ENCODE results near the gene M1AP.

DNA sequence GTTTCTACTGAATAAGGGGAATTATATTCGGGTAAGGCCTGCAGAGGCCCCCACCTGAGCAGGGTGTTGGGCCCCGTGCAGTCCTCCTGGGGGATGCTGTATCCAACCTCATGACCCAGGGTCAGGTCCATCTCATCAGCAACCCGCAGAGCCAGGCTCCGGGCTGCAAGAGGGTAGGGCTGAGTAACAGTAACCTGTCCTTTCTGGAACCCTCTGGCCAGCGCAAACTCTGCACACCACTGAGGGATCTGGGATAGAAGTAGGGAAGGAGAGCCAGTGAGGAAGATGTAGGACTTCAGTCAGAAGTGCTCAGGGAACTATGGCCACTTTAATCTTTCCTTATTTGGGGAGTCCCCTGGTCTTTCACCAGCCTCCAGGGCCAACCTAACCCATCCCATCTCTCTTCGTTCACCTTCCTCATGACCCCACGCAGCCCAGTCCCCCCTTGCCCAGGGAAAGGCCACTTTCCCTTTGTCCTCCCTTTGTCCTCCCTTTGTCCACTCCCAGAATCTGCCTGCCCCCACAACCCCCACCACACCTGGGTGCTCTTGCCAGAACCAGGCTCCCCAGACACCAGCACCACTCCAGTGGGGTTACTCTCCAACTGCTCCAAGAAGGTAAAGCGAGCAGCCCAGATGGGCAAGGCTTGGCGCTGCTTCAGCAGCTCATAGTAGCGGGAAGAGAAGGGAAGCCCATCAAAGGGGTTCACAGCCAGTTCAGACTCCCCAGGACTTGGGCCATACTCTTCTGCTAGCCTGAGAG is 123.0 kb downstream of the M1AP start:
- TF ChIP-seq, protein P1, sequence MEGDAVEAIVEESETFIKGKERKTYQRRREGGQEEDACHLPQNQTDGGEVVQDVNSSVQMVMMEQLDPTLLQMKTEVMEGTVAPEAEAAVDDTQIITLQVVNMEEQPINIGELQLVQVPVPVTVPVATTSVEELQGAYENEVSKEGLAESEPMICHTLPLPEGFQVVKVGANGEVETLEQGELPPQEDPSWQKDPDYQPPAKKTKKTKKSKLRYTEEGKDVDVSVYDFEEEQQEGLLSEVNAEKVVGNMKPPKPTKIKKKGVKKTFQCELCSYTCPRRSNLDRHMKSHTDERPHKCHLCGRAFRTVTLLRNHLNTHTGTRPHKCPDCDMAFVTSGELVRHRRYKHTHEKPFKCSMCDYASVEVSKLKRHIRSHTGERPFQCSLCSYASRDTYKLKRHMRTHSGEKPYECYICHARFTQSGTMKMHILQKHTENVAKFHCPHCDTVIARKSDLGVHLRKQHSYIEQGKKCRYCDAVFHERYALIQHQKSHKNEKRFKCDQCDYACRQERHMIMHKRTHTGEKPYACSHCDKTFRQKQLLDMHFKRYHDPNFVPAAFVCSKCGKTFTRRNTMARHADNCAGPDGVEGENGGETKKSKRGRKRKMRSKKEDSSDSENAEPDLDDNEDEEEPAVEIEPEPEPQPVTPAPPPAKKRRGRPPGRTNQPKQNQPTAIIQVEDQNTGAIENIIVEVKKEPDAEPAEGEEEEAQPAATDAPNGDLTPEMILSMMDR (IDR thresholded peaks at IDR 0.05; ENCODE audit: low read depth, low read length, poor library complexity, severe bottlenecking): no peak
- TF ChIP-seq EZH2phosphoT487 (IDR thresholded peaks at IDR 0.05; ENCODE audit: borderline replicate concordance, low read length): no peak
